HG02981 (cell line): ENCODE data around the gene PDGFC.

Experiments
- ATAC-seq: cut with Tn5 transposase; IDR thresholded peaks from one replicate; pipeline ENCODE4 v1.9.1; 2021; ENCODE audit warnings: mild to moderate bottlenecking, moderate library complexity; ENCODE audit not compliant: unreplicated experiment

The PDGFC gene

DNA sequence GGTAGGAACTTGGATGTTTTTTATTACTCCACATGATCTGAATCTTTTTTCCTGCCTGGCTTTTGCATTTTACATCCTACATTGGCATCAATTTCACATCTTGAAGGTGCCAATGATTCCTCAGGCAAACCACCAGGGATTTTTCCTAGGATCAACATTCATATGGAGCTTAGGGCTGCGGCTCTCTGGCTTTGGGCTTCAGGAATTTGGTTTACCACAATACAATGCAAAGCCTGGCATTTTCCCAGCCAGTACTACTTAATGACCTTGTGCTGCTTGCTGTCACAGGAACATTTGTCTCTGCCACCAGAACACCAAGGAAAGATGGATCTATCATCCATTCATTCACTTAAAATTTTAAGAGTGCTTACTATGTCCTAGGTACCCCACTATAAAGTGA lies 180.7 kb downstream of the PDGFC start:
- no peak for ATAC-seq

DNA sequence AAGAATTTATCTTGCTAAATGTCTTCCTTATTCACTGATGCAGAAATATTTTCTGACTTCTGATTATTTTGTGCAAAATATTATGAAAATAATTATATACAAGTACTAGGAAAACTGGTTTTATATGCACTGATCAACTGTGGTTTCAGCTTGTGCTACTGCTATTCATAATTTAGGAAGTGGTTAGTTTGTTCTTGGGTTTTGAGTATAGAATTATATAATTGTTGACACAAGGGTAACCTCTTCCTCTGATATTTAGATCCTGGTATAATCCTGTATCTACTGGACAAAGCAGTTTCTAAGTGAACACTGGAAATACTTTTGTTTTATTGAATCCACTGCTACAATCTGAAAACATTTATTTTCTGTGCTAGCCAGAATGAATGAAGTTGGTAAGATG lies 182.8 kb downstream of the PDGFC start:
- ATAC-seq: no peak

DNA sequence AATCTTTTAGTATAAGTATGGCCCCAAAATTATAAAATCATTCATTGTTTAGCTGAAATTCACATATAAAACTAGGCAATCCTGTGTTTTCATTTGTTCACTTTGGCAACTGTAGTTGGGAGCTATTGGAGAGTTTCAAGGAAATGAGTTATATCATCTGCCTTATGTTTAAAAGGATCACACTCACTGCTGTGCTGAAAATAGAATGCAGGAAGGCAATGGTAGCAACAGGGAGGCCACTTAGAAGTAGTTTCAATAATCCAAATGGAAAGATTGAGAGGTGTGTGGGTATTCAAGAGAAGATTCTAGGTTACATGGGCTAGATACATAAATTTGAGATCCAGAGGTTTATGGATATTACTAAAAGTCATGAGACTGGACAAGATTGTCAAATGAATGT lies 184.9 kb downstream of the PDGFC start:
- ATAC-seq: no peak

DNA sequence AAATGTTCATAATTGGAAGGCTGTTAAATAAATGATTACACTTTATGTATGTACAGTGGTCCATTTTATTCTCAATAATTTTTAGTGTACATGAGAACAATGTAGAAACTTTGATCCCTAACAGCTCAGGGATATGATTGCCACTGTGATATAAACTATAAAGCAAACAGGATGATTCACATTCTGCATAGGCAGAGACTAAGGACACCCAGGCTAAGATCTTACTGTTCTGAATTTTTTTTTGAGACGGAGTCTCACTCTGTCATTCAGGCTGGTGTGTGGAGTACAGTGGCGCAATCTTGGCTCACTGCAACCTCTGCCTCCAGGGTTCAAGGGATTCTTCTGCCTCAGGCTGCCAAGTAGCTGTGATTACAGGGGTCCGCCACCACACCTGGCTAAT lies 186.6 kb downstream of the PDGFC start:
- ATAC-seq: no peak

DNA sequence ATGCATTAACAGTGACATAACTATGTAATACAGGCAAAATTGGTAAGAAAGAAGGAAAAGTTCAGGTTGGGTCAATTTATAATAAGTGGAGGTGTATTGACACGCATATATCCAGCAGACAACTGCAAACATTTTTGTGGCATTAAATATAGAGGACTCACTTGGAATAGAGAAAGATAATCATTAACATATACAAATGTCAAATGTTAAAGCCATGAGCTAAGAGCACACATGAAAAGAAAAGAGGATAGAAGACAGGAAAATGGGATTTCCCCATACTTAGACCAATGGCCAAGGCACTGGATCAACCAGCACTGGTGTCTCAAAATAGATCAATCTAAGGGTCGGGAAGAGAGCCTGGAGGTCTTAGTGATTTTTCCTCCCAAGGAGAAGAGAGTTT lies 187.6 kb downstream of the PDGFC start:
- ATAC-seq: no peak

DNA sequence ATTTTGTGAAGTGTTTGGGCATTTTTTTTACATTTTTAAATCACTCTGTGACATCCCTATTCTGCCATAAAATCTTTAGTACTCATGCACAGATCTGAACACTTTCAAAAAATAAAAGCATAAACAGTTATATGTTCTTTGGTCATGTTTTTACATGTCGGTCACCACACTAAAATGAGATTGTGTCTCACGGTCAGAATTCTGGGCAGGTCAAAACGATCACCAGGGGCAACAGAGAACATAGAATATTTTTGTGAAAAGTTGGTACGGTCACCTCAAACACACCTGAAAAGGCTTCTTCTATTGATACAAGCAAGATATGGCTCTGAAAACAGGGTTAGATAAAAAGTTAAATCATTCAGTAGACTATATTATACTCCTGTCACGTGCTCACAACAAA lies 189.1 kb downstream of the PDGFC start:
- no peak for ATAC-seq

DNA sequence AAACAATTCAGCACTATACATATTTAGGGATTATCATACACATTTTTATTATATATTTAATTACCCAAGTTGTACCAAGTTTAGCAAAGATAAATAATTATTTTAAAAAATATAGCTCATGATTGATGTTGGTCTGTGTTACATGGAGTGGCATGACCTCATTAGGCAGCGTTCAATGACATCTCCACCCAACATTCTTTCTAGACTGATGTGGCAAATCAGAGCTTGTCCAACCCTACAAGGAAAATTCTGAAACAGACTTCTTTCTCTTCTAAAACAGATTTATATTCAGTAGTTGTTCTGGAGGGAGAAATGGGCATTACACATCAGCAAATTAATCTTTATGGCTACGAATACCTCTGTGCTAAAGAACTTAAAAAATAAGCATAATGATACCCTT lies 189.7 kb downstream of the PDGFC start:
- no peak for ATAC-seq

DNA sequence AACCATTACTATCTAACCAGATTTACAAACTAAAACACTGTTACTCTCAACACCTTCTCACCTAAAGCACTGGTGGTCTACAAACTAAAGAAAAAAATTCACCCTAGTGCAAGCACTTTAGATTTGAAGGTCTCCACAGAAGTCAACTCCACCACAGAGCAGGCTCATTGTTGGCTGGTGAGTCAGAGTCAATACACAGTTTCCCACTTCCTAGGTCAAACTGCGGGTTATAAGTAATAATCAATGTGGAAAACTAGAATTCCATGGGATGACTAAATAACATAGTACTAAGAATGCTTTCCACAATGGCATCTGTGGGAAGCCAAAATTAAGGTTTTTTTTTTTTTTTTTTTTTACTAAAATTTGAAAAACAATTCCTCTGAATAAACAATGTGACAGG lies 191.8 kb downstream of the PDGFC start:
- no peak for ATAC-seq

DNA sequence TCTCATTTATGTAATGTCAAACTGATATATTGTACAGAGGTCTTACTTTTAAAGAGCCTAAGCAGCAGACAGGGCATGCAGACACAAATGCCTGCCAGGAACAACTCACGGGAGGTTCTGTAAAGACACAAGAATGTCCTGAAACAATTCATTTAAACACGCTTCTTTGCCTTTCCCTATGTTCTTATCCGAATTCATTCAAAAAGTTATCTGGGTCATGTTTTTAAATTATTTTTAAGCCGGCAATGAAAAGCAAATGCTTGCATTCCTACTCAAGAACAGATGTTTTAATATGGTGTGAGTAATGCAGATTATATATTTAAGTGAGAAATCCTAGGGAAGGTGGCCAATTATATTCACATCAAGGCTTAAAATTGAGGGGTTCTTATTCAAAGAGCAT lies 192.6 kb downstream of the PDGFC start:
- ATAC-seq: no peak

DNA sequence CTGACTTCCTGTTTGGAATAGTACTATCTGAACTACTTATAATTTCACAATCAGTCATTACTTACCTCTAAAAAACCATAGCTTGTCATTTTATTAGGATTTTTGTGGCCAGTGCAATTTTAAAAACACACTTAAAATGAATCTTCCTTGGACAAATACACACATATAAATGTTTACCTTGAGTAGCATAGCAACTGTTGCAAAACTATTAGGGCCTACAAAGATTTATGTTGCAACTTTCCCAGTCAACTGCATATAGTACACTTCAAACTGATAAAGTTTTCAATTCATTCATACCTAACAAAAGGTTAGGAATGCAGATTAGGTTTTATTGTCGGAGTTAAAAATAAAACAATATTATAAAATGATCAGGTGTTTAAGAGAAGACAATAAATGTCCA lies 193.0 kb downstream of the PDGFC start:
- no peak for ATAC-seq

DNA sequence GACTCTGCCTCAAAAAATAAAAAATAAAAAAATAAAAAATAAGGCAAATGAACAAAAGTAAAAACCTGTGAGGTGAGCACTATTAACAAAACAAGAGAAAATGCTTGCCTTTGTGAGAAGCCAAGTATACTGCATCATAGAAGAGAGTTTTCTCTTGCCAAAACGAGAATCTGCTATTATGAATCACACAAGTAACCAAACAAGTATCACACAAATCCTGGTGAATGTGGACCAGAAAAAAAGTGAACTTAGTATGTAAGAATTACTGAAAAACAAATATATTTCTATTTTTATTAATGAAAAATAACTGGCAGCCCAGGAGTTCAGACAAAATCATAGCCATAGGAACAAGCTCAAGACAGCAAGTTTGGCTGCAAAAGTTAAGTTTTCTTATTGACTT lies 193.5 kb downstream of the PDGFC start:
- no peak for ATAC-seq

DNA sequence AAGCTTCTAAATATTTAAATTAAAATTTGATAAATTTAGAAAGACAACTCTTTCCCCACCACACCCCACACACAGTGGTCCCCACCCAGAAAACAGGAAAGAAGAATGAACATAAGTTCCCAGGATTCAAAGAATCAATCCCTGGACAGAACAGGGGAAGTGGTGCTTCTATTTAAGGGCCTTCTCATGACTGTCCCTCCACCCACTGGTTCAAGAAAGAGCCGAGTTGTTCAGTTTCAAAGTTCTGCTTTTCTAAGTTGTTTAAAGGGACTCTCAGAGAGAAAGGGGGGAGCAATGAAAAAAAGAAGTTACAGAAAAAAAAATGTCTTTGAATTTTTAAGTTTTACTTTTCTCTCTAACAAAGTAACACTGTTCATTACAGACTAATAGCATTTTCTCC lies 195.8 kb downstream of the PDGFC start:
- no peak for ATAC-seq

DNA sequence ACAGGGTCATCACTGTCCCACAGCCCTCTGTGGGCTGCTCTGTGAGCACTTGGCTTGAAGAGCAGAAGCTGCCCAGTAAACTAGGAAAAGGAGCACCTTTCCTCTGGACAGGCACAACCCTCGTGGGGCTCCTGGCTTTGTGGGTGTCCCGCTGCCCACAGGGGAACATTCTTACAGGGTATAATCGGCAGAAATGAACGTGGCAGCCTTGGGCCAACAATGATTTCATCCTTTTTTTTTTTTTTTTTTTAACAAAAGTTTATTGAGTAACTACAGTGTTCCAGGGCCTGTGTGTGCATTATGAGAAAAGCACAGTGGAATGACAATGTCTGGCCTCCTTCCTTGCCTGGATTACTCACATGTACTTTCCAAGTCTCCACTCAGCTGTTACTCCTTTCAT lies 197.2 kb downstream of the PDGFC start:
- ATAC-seq: no peak

DNA sequence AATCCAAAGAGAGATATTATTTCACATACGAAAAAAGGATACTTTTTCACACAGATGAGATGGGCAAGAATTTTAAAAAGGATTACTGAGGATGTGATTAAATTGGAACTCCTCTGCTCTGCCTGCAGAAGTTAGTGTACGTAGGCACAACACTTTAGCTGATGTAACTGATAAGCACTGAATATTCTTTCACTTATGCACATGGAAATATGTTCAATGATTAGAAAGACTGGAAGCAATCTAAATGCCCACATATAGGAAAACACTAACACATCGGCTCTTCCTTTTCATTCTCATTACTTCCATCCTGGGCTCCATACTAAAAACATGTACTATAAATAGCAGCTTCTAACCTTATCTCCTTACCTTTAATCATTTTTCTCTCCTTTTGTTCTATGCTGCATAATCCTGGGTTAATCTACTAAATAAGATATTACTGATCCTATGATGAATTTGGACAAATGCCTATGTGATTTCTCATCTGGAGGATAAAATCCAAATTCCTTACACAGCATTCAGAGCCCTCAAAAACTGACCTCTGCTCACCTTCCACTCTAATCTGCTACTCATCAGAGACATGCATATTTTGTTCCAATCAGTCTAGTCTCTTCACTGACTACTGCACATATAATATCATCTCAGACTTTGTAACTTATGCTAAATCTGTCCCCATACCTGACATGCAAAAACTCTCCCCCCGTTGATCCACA lies 197.8 kb downstream of the PDGFC start:
- ATAC-seq: no peak

DNA sequence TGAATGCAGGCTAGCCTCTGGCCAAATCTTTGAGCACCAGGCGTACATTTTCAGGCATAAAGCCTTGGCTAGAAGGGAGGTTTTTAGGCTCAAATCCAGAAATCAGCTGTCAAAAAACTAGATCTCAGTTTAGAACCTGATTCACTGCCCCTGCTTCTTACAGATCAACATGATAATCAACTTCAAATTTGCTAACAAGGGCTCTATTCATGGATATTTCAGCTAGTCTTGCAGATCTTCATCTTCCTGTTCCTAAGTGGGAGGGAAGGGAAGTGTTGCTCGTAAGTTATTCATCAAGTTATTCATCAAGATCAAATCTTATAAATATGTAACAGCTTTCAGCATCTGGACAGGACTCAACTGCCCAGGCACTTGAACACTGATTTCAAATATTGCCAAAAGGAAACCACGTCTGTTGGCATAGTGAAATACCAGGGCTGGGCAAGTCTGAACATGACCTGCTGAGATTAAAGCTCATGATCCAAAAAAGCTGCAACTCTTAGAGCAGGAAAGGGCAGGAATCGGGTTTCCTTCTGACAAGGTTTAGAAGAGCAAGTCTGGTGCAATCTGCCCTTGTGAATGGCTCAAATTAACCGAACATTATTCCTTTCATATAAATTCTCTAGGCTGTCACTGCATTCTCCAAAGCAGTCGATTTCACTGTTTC lies 200.3 kb downstream of the PDGFC start:
- ATAC-seq: no peak

DNA sequence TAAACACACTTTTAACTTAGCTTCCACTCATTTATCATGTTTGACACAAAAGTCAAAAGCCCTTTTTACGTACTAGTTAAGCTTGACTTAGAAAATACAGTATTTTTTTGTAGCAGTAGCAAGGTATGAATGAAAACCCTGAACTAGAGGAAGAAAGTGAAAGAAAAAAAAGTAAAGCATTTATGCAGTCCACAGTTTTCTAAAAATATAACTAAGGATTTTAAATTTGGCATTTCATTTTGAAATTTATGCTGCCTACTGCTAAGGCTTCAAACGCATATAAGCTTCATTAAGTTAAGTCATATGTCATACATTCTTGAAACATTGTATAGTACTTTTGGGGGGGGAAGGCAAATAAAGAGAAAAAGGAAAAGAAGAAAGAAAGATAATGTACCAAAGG lies 201.5 kb downstream of the PDGFC start:
- ATAC-seq: no peak

DNA sequence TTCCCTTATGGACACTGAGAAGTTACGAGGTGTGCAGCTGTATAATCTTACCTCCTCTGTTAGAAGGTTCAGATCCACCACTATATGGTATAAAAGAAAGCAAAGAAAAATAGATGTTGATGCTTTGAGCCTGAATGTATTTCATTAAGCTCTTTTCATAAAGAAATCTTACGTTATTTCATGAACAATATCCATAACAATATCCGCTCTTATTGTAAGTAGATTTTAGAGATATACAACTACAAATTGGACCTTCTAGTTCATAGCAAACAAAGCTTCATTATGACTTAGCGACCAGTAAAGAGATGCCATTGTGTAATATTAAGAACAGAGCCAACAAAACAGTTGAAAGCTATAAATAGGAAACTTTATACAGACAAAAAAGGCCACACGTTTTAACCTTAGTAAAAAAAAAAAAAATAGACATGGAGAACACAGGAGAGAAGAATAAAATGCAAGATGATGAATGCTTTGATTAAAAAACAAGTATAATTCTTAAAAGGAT lies 203.6 kb downstream of the PDGFC start:
- no peak for ATAC-seq

DNA sequence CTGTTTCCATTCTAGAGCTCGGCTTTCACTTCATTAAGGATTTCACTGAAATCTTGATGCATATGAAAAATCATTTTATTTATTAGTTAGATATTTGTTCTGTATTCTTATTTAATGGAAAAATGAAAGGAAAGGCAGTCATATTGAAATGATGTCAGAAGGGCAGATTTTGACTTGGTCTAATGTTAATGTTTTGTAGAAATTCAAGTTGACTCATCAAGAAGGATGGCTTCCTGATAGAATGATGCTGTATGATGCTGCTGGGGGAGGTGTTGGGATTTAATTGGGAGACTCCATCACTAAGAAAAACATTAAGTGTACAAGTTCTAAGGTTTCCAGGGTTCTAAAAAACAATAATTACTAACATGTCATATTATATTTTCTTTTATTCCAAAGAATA lies 204.8 kb downstream of the PDGFC start:
- ATAC-seq: no peak

DNA sequence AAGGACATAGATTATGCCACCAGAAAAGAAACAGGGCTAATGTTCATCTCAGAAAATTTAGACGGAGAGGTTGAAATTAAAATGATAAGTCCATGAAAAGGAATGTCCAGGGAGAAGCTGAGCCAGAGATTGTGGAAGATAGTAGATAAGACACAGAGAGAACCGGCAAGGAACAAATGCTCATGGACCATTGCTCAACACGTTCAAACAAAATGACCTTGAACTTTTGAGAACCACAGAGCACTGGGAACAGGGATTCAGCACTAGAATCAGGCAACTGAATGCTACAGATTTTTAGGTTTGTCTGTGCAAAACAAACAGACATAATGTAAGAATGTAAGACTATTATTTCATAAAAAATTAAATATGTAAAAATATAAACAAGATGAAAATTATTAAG lies 206.3 kb downstream of the PDGFC start:
- ATAC-seq: no peak

DNA sequence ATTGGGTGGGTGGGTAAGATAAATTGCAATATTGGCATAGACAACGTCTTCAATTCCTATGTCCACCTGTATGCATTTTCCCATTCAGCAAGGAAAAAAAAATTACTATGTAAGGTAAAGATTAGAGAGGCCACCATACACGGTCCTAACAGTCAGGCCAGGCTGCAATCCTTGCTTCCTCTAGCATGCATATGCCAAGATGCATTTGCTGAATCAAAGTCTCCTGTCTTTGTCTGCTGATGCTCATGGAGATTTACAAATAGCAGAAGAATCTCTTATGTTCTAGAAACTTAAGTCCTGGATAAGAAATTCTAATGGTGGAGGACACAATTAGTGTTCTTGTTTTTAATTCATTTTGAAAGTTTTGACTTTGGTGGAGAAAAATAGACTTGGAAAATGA lies 206.8 kb downstream of the PDGFC start:
- no peak for ATAC-seq

DNA sequence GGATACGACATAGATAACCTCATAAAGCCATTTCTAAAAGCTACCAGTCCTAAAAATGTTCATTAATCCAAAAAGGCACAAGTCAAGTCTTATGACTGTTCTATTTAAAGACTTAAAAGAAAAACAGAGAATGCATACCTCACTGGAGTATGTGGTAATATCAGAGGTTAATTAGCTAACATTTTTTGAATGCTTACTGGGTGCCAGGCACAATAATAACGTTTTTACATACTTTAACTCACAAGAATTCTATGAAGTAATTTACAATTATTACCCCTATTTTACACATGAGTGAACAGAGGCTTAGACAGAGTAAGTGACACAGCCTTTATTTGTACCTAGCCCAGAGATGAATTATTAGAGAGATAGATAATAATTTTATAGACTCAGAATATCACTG lies 207.5 kb downstream of the PDGFC start:
- no peak for ATAC-seq

DNA sequence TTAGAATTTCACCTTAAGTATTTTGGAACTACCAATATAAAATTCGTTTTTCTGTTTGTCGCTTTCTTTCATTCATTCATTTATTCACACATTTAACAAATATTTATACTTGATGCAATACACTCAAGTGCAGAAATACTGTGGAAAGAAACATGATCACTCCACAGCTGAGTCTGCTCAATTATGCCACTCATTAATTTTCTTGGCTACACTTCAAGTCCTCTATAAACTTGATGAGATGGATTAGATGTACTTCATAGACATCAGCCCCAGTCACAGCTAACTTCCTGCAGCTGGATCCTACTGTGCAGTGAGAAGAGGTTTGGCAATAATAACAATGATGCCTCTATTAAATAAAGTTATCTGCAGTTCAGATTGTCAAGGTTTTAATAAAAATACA lies 208.1 kb downstream of the PDGFC start:
- ATAC-seq: no peak

DNA sequence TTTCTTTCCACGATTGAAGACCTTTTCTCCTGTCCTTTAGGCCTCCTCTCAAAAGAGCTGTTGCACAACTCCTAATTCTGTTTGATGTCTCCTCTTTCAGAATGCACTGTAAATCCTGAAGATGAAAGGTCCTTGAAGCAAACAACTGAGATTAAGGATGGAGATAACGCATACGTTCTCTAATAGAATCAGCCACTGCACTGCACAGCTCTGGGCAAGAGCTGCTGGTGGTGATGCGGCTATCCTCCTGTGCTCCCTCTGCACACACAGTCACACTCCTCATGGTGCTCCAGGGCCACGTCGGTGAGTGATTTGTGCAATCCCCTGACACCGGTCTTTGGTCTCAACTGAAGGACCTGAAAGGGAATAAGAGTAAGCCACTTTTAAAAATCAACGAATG lies 208.7 kb downstream of the PDGFC start:
- no peak for ATAC-seq
